H9 (cell line): Measurements from ENCODE around the gene MFSD6. TPM values are rescaled to one million over a fixed set of nuclear protein-coding genes. Genes with fewer than 3 reads are reported as not detected.

Experiments
- DNase-seq: peaks from one replicate; pipeline ENCODE4 v3.0.0-alpha.2; 2017
- H2AFZ ChIP-seq: one replicate; pipeline ENCODE4 v1.6.1; 2013; ENCODE audit warnings: mild to moderate bottlenecking, low read length, control low read depth, moderate library complexity
- H2AK5ac ChIP-seq: 2 replicates; pipeline ENCODE4 v1.6.1; 2013; ENCODE audit warnings: low read length, control low read depth, mixed read lengths; ENCODE audit not compliant: insufficient read length
- H2BK120ac ChIP-seq: one replicate; pipeline ENCODE4 v1.6.1; 2013; ENCODE audit warnings: low read depth, mild to moderate bottlenecking, low read length, control low read depth, inconsistent platforms; ENCODE audit not compliant: poor library complexity, severe bottlenecking
- H2BK12ac ChIP-seq: 2 replicates; pipeline ENCODE4 v1.6.1; 2013; ENCODE audit warnings: low read length, control low read depth, mixed read lengths, low read depth; ENCODE audit not compliant: insufficient read length
- H2BK15ac ChIP-seq: 2 replicates; pipeline ENCODE4 v1.6.1; 2013; ENCODE audit warnings: low read depth, low read length, control low read depth
- H2BK20ac ChIP-seq: one replicate; pipeline ENCODE4 v1.6.1; 2013; ENCODE audit warnings: low read depth, mild to moderate bottlenecking, low read length, control low read depth, inconsistent platforms; ENCODE audit not compliant: poor library complexity, severe bottlenecking
- H2BK5ac ChIP-seq: 2 replicates; pipeline ENCODE4 v1.6.1; 2013; ENCODE audit warnings: low read length, control low read depth, mixed read lengths; ENCODE audit not compliant: insufficient read length
- H3K14ac ChIP-seq: 2 replicates; pipeline ENCODE4 v1.6.1; 2013; ENCODE audit warnings: low read length, control low read depth; ENCODE audit not compliant: insufficient read depth
- H3K18ac ChIP-seq: 2 replicates; pipeline ENCODE4 v1.6.1; 2013; ENCODE audit warnings: low read depth, mild to moderate bottlenecking, mixed read lengths, low read length, control low read depth; ENCODE audit not compliant: insufficient read length
- H3K23ac ChIP-seq: 2 replicates; pipeline ENCODE4 v1.6.1; 2013; ENCODE audit warnings: low read length, control low read depth, mixed read lengths, low read depth; ENCODE audit not compliant: insufficient read length
- H3K23me2 ChIP-seq: 2 replicates; pipeline ENCODE4 v1.6.1; 2013; ENCODE audit warnings: low read depth, mild to moderate bottlenecking, mixed read lengths, low read length, control low read depth; ENCODE audit not compliant: insufficient read length, poor library complexity, severe bottlenecking
- H3K27ac ChIP-seq: 2 replicates; pipeline ENCODE4 v1.5.1; 2013; ENCODE audit warnings: low read length, control low read depth, mixed read lengths, low read depth; ENCODE audit not compliant: insufficient read length
- H3K27me3 ChIP-seq: 2 replicates; pipeline ENCODE4 v1.6.1; 2013; ENCODE audit warnings: low read length, control low read depth, inconsistent platforms; ENCODE audit not compliant: insufficient read depth
- H3K4ac ChIP-seq: 2 replicates; pipeline ENCODE4 v1.6.1; 2013; ENCODE audit warnings: low read depth, mild to moderate bottlenecking, control low read depth, inconsistent platforms, low read length, moderate library complexity
- H3K4me1 ChIP-seq: 2 replicates; pipeline ENCODE4 v1.6.1; 2013; ENCODE audit warnings: low read length, control low read depth, inconsistent platforms; ENCODE audit not compliant: insufficient read depth
- H3K4me2 ChIP-seq: 2 replicates; pipeline ENCODE4 v1.6.1; 2013; ENCODE audit warnings: low read length, control low read depth, mixed read lengths; ENCODE audit not compliant: insufficient read length, insufficient read depth
- H3K56ac ChIP-seq: 2 replicates; pipeline ENCODE4 v1.6.1; 2013; ENCODE audit warnings: low read depth, mild to moderate bottlenecking, mixed read lengths, low read length, control low read depth; ENCODE audit not compliant: insufficient read length
- H3K79me1 ChIP-seq: 2 replicates; pipeline ENCODE4 v1.6.1; 2013; ENCODE audit warnings: low read depth, mild to moderate bottlenecking, moderate library complexity, low read length, control low read depth, inconsistent platforms; ENCODE audit not compliant: insufficient read depth, poor library complexity, severe bottlenecking
- H3K79me2 ChIP-seq: 2 replicates; pipeline ENCODE4 v1.6.1; 2013; ENCODE audit warnings: low read length, control low read depth, inconsistent platforms; ENCODE audit not compliant: insufficient read depth
- H3K9ac ChIP-seq: 2 replicates; pipeline ENCODE4 v1.6.1; 2013; ENCODE audit warnings: low read length, control low read depth, mixed read lengths; ENCODE audit not compliant: insufficient read length; ENCODE audit errors: extremely low read depth
- H3K9me3 ChIP-seq: one replicate; pipeline ENCODE4 v1.6.1; 2013; ENCODE audit warnings: low read depth, low read length, inconsistent platforms; ENCODE audit not compliant: control insufficient read depth
- H3T11ph ChIP-seq: one replicate; pipeline ENCODE4 v1.6.1; 2013; ENCODE audit warnings: mild to moderate bottlenecking, low read length, control low read depth, inconsistent platforms
- H4K20me1 ChIP-seq: one replicate; pipeline ENCODE4 v1.6.1; 2013; ENCODE audit not compliant: control insufficient read depth, insufficient read length, insufficient read depth
- H4K5ac ChIP-seq: 2 replicates; pipeline ENCODE4 v1.6.1; 2013; ENCODE audit warnings: low read depth, mild to moderate bottlenecking, mixed read lengths, low read length, control low read depth; ENCODE audit not compliant: insufficient read length
- H4K8ac ChIP-seq: replicated peaks from 2 replicates; pipeline ENCODE4 v1.6.1; 2013; ENCODE audit warnings: low read length, control low read depth, mixed read lengths, low read depth; ENCODE audit not compliant: insufficient read length
- H4K91ac ChIP-seq: 2 replicates; pipeline ENCODE4 v1.6.1; 2013; ENCODE audit warnings: low read depth, mild to moderate bottlenecking, moderate library complexity, mixed read lengths, low read length, control low read depth; ENCODE audit not compliant: insufficient read length
- H3K27ac Mint-ChIP-seq, 3 experiments: 2 replicates in 2 of 3; 3 replicates in 1 of 3; pipeline ENCODE4 v1.8.0; 2020 to 2021; ENCODE audit warnings: mixed read lengths in 3 of 3, mild to moderate bottlenecking in 1 of 3, moderate library complexity in 1 of 3
- H3K27me3 Mint-ChIP-seq: 2 replicates; pipeline ENCODE4 v1.8.0; 2021; ENCODE audit warnings: low read depth, mild to moderate bottlenecking, moderate library complexity, mixed read lengths
- H3K36me3 Mint-ChIP-seq, 3 experiments: 2 replicates in 2 of 3; 3 replicates in 1 of 3; pipeline ENCODE4 v1.8.0; 2020 to 2021; ENCODE audit warnings: low read depth in 3 of 3, mixed read lengths in 3 of 3; ENCODE audit not compliant: insufficient read depth in 1 of 3
- H3K4me1 Mint-ChIP-seq, 2 experiments: 2 replicates each; pipeline ENCODE4 v1.8.0; 2020; ENCODE audit warnings: mixed read lengths in 2 of 2
- H3K4me3 Mint-ChIP-seq, 2 experiments: 2 replicates in 1 of 2; 3 replicates in 1 of 2; pipeline ENCODE4 v1.8.0; 2020 to 2021; ENCODE audit warnings: mild to moderate bottlenecking in 2 of 2, mixed read lengths in 2 of 2, moderate library complexity in 1 of 2
- H3K9me3 Mint-ChIP-seq, 2 experiments: 2 replicates in 1 of 2; 3 replicates in 1 of 2; pipeline ENCODE4 v1.8.0; 2020; ENCODE audit warnings: mild to moderate bottlenecking in 2 of 2, mixed read lengths in 2 of 2, moderate library complexity in 1 of 2
- WGBS: extraction: QIAGEN DNeasy Blood & Tissue Kit; methylation state at CpG from one replicate; pipeline ENCODE4 v1.1.7; 2013; ENCODE audit warnings: missing lambda C conversion rate, low lambda C conversion rate, mixed read lengths; ENCODE audit not compliant: insufficient read length; ENCODE audit errors: extremely low coverage; 5-methylcytosine and 5-hydroxymethylcytosine counted together
- total RNA-seq: library from RNA; stranded (reverse); gene quantifications from 2 replicates; pipeline ENCODE4 v1.2.1, GENCODE V29; 2021
- TF ChIP-seq, protein P1 (sequence below): fragments of 200-600 bp; sonication (generic); conservative IDR thresholded peaks from 3 replicates; pipeline ENCODE4 v1.8.0; 2021; ENCODE audit warnings: antibody characterized with exemption, mild to moderate bottlenecking

Gene MFSD6
- total RNA-seq, 1 experiment from 2014 or later: 4.0 TPM

DNA sequence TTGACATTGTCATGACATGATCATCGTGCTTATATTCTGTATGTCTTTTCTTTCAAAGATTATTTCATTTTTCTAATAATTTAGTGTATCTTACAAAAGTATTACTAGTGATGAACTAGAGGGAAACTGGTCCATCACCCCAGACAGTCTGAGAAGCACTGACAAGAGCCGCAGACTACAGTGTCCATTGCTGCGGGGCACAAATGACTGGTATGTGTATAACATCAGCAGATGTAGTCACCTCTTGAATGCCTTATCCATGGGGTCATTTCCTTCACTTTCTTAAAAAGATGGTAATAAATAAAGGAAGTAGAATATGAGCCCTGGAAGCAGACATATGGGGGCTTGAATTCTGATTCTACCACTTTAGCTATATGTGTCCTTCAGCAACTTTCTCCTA, 96.8 kb downstream of the MFSD6 start:
- no peak overlapping the region for H2BK20ac ChIP-seq
- H2AK5ac ChIP-seq: no peak overlapping the region
- H3K36me3 Mint-ChIP-seq: no peaks in the 10 kb centered on the region
- H2BK12ac ChIP-seq: no peak overlapping the region
- H3K4ac ChIP-seq: no peak overlapping the region
- DNase-seq: no peak
- no peak overlapping the region for H3K56ac ChIP-seq
- no peaks in the 10 kb centered on the region for H3K79me1 ChIP-seq
- H4K20me1 ChIP-seq: no peaks in the 10 kb centered on the region
- H3K27ac ChIP-seq: no peak overlapping the region
- no peak overlapping the region for H2AFZ ChIP-seq
- no peaks in the 10 kb centered on the region for H3K79me2 ChIP-seq
- H3K4me1 ChIP-seq: peaks cover 2% of the 10 kb centered on the region; the same call in 1 of the 2 replicates
- H3K4me2 ChIP-seq: no peak overlapping the region
- no peak overlapping the region for H3T11ph ChIP-seq
- no peak overlapping the region for H3K4me3 Mint-ChIP-seq
- H3K27ac Mint-ChIP-seq: no peak overlapping the region
- H2BK120ac ChIP-seq: no peak overlapping the region
- H3K27me3 ChIP-seq: no peaks in the 10 kb centered on the region
- no peak overlapping the region for H4K91ac ChIP-seq
- no peaks in the 10 kb centered on the region for H3K27me3 Mint-ChIP-seq
- no peaks in the 10 kb centered on the region for H3K9me3 Mint-ChIP-seq
- TF ChIP-seq, protein P1, sequence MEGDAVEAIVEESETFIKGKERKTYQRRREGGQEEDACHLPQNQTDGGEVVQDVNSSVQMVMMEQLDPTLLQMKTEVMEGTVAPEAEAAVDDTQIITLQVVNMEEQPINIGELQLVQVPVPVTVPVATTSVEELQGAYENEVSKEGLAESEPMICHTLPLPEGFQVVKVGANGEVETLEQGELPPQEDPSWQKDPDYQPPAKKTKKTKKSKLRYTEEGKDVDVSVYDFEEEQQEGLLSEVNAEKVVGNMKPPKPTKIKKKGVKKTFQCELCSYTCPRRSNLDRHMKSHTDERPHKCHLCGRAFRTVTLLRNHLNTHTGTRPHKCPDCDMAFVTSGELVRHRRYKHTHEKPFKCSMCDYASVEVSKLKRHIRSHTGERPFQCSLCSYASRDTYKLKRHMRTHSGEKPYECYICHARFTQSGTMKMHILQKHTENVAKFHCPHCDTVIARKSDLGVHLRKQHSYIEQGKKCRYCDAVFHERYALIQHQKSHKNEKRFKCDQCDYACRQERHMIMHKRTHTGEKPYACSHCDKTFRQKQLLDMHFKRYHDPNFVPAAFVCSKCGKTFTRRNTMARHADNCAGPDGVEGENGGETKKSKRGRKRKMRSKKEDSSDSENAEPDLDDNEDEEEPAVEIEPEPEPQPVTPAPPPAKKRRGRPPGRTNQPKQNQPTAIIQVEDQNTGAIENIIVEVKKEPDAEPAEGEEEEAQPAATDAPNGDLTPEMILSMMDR: no peak
- H3K4me1 Mint-ChIP-seq: peaks cover 5 to 10% of the 10 kb centered on the region in 2 experiments
- H3K23me2 ChIP-seq: no peaks in the 10 kb centered on the region
- no peak overlapping the region for H2BK5ac ChIP-seq
- no peak overlapping the region for H3K18ac ChIP-seq
- H2BK15ac ChIP-seq: no peak overlapping the region
- no peak overlapping the region for H4K8ac ChIP-seq
- no peak overlapping the region for H4K5ac ChIP-seq
- no peaks in the 10 kb centered on the region for H3K9me3 ChIP-seq
- WGBS: no CpG with 5 or more reads among the region's 3 CpGs
- no peak overlapping the region for H3K9ac ChIP-seq
- no peak overlapping the region for H3K14ac ChIP-seq
- no peak overlapping the region for H3K23ac ChIP-seq
